Measurements from ENCODE around the gene GOPC. TPM values are rescaled to one million over a fixed set of nuclear protein-coding genes. Genes with fewer than 3 reads are reported as not detected.
A peak's percentile ranks its signal among the peaks of the same experiment; 100 is the strongest.

The GOPC gene
- total and polyA plus RNA-seq, 2 of the 4 experiments (the other 2 are of a cell fraction) = 23.4 to 23.8 TPM

DNA sequence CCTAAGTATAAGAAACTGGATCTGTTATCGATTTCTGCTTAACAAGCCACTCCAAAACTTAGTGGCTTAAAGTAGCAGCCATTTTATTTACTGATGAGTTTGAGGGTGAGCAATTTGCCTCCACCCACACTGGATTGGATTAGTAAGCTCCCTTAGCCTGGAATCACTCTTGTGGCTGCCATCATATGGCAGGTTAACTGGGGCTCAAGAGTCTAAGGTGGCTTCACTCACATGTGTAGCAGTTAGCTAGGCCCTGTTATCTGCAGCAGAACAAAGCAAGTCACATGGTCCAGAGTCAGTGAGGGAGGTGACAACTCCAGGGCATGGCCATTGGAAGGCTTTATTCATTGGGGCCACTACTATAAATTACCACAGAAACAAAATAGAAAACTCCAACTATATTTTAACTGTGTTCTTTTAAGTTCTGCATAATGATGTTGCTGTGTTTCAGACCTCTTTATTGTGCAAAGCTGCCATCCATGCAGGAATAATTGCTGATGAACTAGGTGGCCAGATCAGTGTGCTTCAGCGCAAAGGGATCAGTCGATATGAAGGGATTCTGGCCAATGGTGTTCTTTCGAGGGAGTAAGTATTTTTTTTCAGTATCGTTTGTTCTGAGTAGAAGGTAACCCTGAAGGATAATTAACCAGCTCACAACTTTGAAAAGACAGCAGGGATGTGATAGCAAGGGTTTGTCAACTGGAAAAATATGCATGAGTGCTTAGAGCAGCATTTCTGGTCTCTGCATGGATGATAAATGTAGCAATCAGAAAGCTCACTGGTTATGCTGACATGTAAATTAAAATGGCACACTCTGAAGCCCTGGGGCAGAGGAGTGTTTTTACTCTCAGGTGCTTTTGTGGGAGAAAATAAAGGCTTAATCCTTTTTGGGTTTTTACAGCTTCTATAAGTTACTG is 70.2 kb downstream of the GOPC start:
- Histone ChIP-seq H2BK15ac (ENCODE audit: low read depth, low read length) (no peak overlapping the region), H2BK5ac (ENCODE audit: low read depth, low read length, poor library complexity, severe bottlenecking) (no peak overlapping the region), H2AK9ac (replicated peaks; ENCODE audit: low read depth, low read length, poor library complexity) (no peak overlapping the region), H2AK5ac (ENCODE audit: low read depth, low read length) (no peak overlapping the region), H3K9me1 (ENCODE audit: insufficient read depth, low read length) (peaks cover 17% of the 10 kb centered on the region), H3K4ac (ENCODE audit: low read depth, low read length) (no peak overlapping the region), H3K23ac (ENCODE audit: low read depth, low read length) (no peak overlapping the region), H3K36me3 (ENCODE audit: control insufficient read depth, insufficient read depth, low read length) (peaks cover 10% of the 10 kb centered on the region), H3K9me3 (ENCODE audit: control insufficient read depth, insufficient read depth, low read length) (no peaks in the 10 kb centered on the region), H3K4me3 (ENCODE audit: insufficient read depth, low read depth, low read length) (no peak overlapping the region), H4K20me1 (ENCODE audit: insufficient read depth, low read length) (no peaks in the 10 kb centered on the region), H2BK20ac (ENCODE audit: low read depth, low read length) (no peak overlapping the region), H3K14ac (replicated peaks; ENCODE audit: low read depth, low read length) (no peak overlapping the region), H3K56ac (ENCODE audit: extremely low read depth, insufficient read depth, low read length) (no peak overlapping the region), H4K8ac (ENCODE audit: low read depth in 2 of 2, low read length in 2 of 2) (no peak overlapping the region), H2AFZ (replicated peaks; ENCODE audit: low read length, poor library complexity) (no peak overlapping the region), H2BK120ac (ENCODE audit: low read depth, low read length) (no peak overlapping the region), H4K91ac (ENCODE audit: insufficient read depth, low read depth, low read length) (no peak overlapping the region), H3K18ac (ENCODE audit: low read depth, low read length) (no peak overlapping the region; the same call in 1 of the 2 replicates), H3K79me1 (ENCODE audit: low read depth in 1 of 2, low read length in 2 of 2) (peaks cover 16 to 39% of the 10 kb centered on the region in 2 experiments), H3K27me3 (ENCODE audit: control insufficient read depth, insufficient read depth, low read length) (no peaks in the 10 kb centered on the region), H3K9ac (ENCODE audit: low read depth, low read length) (no peak overlapping the region), H3K4me1 (ENCODE audit: control insufficient read depth, insufficient read depth, low read length) (peaks cover 14% of the 10 kb centered on the region), H3K27ac (ENCODE audit: insufficient read depth, low read length) (no peak overlapping the region), H4K5ac (ENCODE audit: low read depth, low read length) (no peak overlapping the region), H3K4me2 (ENCODE audit: low read depth, low read length) (no peak overlapping the region)
- WGBS, 2 experiments (ENCODE audit: extremely low coverage in 2 of 2, insufficient read length in 1 of 2) = 93% methylated on average over 3 of the region's 5 CpGs; no CpG with 5 or more reads in 1 of the 2 experiments
- POLR2A ChIA-PET (ENCODE audit: unreplicated experiment) = no interaction called here
- CTCF ChIA-PET = no interaction called here
- dilution Hi-C loops (cut with HindIII; ENCODE audit: low sequenced_read_pairs, unreplicated experiment) = no loop called here
- no TSS peak for BruUV-seq (replicated peaks)
- no peak for TF ChIP-seq USF2 (IDR thresholded peaks at IDR 0.05; ENCODE audit: low read depth, low read length)
- no peak for TF ChIP-seq RFX5 (IDR thresholded peaks at IDR 0.05; ENCODE audit: low read depth, low read length)
- TF ChIP-seq, protein P1, sequence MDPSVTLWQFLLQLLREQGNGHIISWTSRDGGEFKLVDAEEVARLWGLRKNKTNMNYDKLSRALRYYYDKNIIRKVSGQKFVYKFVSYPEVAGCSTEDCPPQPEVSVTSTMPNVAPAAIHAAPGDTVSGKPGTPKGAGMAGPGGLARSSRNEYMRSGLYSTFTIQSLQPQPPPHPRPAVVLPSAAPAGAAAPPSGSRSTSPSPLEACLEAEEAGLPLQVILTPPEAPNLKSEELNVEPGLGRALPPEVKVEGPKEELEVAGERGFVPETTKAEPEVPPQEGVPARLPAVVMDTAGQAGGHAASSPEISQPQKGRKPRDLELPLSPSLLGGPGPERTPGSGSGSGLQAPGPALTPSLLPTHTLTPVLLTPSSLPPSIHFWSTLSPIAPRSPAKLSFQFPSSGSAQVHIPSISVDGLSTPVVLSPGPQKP (IDR thresholded peaks at IDR 0.05; ENCODE audit: borderline replicate concordance, low read depth, low read length) = no peak
- no peak for TF ChIP-seq CHD1 (IDR thresholded peaks at IDR 0.05; ENCODE audit: low read depth, low read length)
- TF ChIP-seq MXI1 (IDR thresholded peaks at IDR 0.05; ENCODE audit: borderline replicate concordance, low read depth, low read length) = no peak
- TF ChIP-seq BHLHE40 (IDR thresholded peaks at IDR 0.05; ENCODE audit: low read depth, low read length) = no peak
- TF ChIP-seq POLR2A (IDR thresholded peaks at IDR 0.05; ENCODE audit: low read depth, low read length) = no peak
- no peak for TF ChIP-seq CTCF (conservative IDR thresholded peaks at IDR 0.05; ENCODE audit: low read depth, low read length)
- in situ Hi-C loops (cut with MboI; ENCODE audit: low sequenced_read_pairs) = no loop called here
- DNase-seq (peak; percentile 36), ATAC-seq (ENCODE audit: low read depth) (no peak)
- intact Hi-C loops (cut with micrococcal nuclease) = no loop called here
